ENCODE data around the gene CELF5. TPM values are rescaled to one million over a fixed set of nuclear protein-coding genes. Genes with fewer than 3 reads are reported as not detected.

The CELF5 gene
- total RNA-seq, 2 experiments from 2014 or later: 0.13 TPM; not detected in 1

GRCh38 chr19:3321696-3322095 lies 97.2 kb downstream of the CELF5 start:
- CTCF ChIA-PET (ENCODE audit: unreplicated experiment): no interaction called here
- H3K36me3 ChIP-seq (ENCODE audit: insufficient read depth, low read length): no peaks in the 10 kb centered on the region
- no peaks in the 10 kb centered on the region for H3K9me3 ChIP-seq (ENCODE audit: low read length)
- TF ChIP-seq EZH2phosphoT487 (IDR thresholded peaks at IDR 0.05; ENCODE audit: borderline replicate concordance, low read depth, low read length): no peak
- TF ChIP-seq CTCF (conservative IDR thresholded peaks at IDR 0.05; ENCODE audit: low read length): no peak
- H3K27ac ChIP-seq (ENCODE audit: low read depth, low read length, poor library complexity, severe bottlenecking): no peak overlapping the region
- no peak for DNase-seq (ENCODE audit: low spot score)
- no peak overlapping the region for H3K4me3 ChIP-seq (ENCODE audit: low read depth, low read length, poor library complexity, severe bottlenecking)
- H3K79me2 ChIP-seq (ENCODE audit: insufficient read depth, low read depth, low read length): no peaks in the 10 kb centered on the region
- H3K4me2 ChIP-seq (ENCODE audit: low read length): no peak overlapping the region
- intact Hi-C loops (cut with micrococcal nuclease; ENCODE audit: unreplicated experiment): no loop called here
- POLR2A ChIA-PET: no interaction called here
- H4K20me1 ChIP-seq (ENCODE audit: insufficient read depth, low read length): no peaks in the 10 kb centered on the region
- no peaks in the 10 kb centered on the region for H3K4me1 ChIP-seq (ENCODE audit: insufficient read depth, low read length, poor library complexity, severe bottlenecking)
- BruUV-seq (replicated peaks): no TSS peak
- no peak overlapping the region for H2AFZ ChIP-seq (ENCODE audit: low read length)
- no peaks in the 10 kb centered on the region for H3K9me2 ChIP-seq (ENCODE audit: insufficient read depth, low read length)

DNA sequence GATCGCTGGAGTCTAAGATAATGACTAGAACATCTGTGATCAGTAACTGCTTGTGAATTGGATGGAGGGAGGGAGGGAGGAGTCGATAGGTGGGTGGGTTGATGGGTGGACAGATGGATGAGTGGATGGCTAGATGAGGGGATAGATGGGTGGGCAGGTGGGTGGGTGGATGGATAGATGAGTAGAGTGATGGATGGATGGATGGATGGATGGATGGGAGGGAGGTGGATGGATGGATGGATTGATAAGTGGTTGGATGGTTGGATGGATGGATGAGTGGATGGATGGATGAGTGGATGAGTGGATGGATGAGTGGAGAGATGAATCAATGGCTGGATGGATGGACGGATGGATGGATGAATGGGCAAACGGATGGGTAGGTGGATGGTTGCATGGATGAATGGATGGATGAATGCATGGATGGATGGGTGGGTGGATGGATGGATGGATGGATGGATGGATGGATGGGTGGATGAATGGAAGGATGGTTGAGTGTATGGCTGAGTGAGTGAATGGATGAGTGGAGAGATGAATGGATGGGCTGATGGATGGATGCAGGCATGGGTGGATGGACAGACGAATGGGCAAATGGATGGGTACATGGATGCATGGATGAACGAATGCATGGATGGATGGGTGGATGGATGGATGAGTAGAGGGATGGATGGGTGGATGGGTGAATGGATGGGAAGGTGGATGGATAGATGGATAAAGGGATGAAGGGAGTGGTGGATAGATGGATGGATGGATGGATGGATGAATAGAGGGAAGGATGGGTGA lies 97.9 kb downstream of the CELF5 start:
- Histone ChIP-seq H3K4me3 (ENCODE audit: low read depth, low read length, poor library complexity, severe bottlenecking) (no peak overlapping the region), H3K27ac (ENCODE audit: low read depth, low read length, poor library complexity, severe bottlenecking) (no peak overlapping the region), H3K9me3 (ENCODE audit: low read length) (no peaks in the 10 kb centered on the region), H3K9me2 (ENCODE audit: insufficient read depth, low read length) (no peaks in the 10 kb centered on the region), H3K4me1 (ENCODE audit: insufficient read depth, low read length, poor library complexity, severe bottlenecking) (no peaks in the 10 kb centered on the region), H3K79me2 (ENCODE audit: insufficient read depth, low read depth, low read length) (no peaks in the 10 kb centered on the region), H4K20me1 (ENCODE audit: insufficient read depth, low read length) (no peaks in the 10 kb centered on the region), H2AFZ (ENCODE audit: low read length) (no peak overlapping the region), H3K4me2 (ENCODE audit: low read length) (no peak overlapping the region), H3K36me3 (ENCODE audit: insufficient read depth, low read length) (no peaks in the 10 kb centered on the region)
- ChIA-PET POLR2A (no interaction called here), CTCF (ENCODE audit: unreplicated experiment) (no interaction called here)
- intact Hi-C loops (cut with micrococcal nuclease; ENCODE audit: unreplicated experiment): no loop called here
- no peak for TF ChIP-seq EZH2phosphoT487 (IDR thresholded peaks at IDR 0.05; ENCODE audit: borderline replicate concordance, low read depth, low read length)
- TF ChIP-seq CTCF (conservative IDR thresholded peaks at IDR 0.05; ENCODE audit: low read length): no peak
- no peak for DNase-seq (ENCODE audit: low spot score)
- BruUV-seq (replicated peaks): no TSS peak

DNA sequence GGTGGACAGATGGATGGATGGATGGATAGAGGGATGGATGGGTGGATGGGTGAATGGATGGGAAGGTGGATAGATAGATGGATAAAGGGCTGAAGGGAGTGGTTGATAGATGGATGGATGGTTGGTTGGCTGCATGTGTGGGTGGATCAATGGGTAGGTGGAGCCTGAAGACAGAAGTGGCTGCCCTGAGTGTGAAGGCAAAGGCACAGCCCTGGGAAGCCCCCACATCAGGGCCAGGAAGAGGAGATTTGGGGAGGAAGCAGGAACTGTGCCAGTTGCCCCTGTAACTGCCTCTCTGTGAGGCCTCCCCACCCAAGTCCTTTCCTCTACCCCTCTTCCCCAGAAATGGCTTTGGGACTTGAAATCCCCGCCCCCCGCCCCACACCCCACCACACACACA lies 98.6 kb downstream of the CELF5 start:
- no peak overlapping the region for H3K4me2 ChIP-seq (ENCODE audit: low read length)
- no peaks in the 10 kb centered on the region for H3K36me3 ChIP-seq (ENCODE audit: insufficient read depth, low read length)
- no peaks in the 10 kb centered on the region for H4K20me1 ChIP-seq (ENCODE audit: insufficient read depth, low read length)
- no peak overlapping the region for H2AFZ ChIP-seq (ENCODE audit: low read length)
- no peak for TF ChIP-seq CTCF (conservative IDR thresholded peaks at IDR 0.05; ENCODE audit: low read length)
- no peak for TF ChIP-seq EZH2phosphoT487 (IDR thresholded peaks at IDR 0.05; ENCODE audit: borderline replicate concordance, low read depth, low read length)
- H3K4me1 ChIP-seq (ENCODE audit: insufficient read depth, low read length, poor library complexity, severe bottlenecking): no peaks in the 10 kb centered on the region
- CTCF ChIA-PET (ENCODE audit: unreplicated experiment): no interaction called here
- POLR2A ChIA-PET: no interaction called here
- H3K9me3 ChIP-seq (ENCODE audit: low read length): no peaks in the 10 kb centered on the region
- H3K79me2 ChIP-seq (ENCODE audit: insufficient read depth, low read depth, low read length): no peaks in the 10 kb centered on the region
- no TSS peak for BruUV-seq (replicated peaks)
- H3K4me3 ChIP-seq (ENCODE audit: low read depth, low read length, poor library complexity, severe bottlenecking): no peak overlapping the region
- no peak for DNase-seq (ENCODE audit: low spot score)
- H3K27ac ChIP-seq (ENCODE audit: low read depth, low read length, poor library complexity, severe bottlenecking): no peak overlapping the region
- no peaks in the 10 kb centered on the region for H3K9me2 ChIP-seq (ENCODE audit: insufficient read depth, low read length)
- intact Hi-C loops (cut with micrococcal nuclease; ENCODE audit: unreplicated experiment): no loop called here

Measured in OCI-LY7 (cell line).